OCI-LY3 (cell line): ENCODE results near the gene CCDC136.
A peak's percentile ranks its signal among the peaks of the same experiment; 100 is the strongest.

Experiments used
- H2AFZ ChIP-seq: fragments of 200-600, 300-600 bp; shearing (Covaris generic); 2 replicates; pipeline ENCODE4 v1.6.0; 2014; ENCODE audit warnings: antibody characterized with exemption, low read depth, low read length
- H3K27ac ChIP-seq: fragments of 200-600, 300-600 bp; sonication (generic); 2 replicates; pipeline ENCODE4 v1.5.1; 2014; ENCODE audit warnings: mild to moderate bottlenecking, low read length, moderate library complexity, mixed read lengths
- H3K27me3 ChIP-seq: fragments of 200-600, 300-600 bp; sonication (generic); 2 replicates; pipeline ENCODE4 v1.6.1; 2014; ENCODE audit warnings: low read depth, low read length, mixed read lengths
- H3K36me3 ChIP-seq: fragments of 200-600, 300-600 bp; sonication (generic); replicated peaks from 2 replicates; pipeline ENCODE3; 2014; ENCODE audit warnings: low read depth, low read length, mixed read lengths
- H3K4me1 ChIP-seq: fragments of 300-600, 200-600 bp; sonication (generic); 2 replicates; pipeline ENCODE4 v1.6.1; 2014; ENCODE audit warnings: low read length, mixed read lengths
- H3K4me2 ChIP-seq: fragments of 200-600, 300-600 bp; sonication (generic); 2 replicates; pipeline ENCODE4 v1.6.1; 2014; ENCODE audit warnings: low read length, mixed read lengths
- H3K4me3 ChIP-seq: fragments of 300-600, 200-600 bp; sonication (generic); 2 replicates; pipeline ENCODE4 v1.5.1; 2014; ENCODE audit warnings: antibody characterized with exemption, mild to moderate bottlenecking, low read length, moderate library complexity
- H3K79me2 ChIP-seq: fragments of 300-600, 200-600 bp; shearing (Covaris generic); 2 replicates; pipeline ENCODE4 v1.6.1; 2014; ENCODE audit warnings: mild to moderate bottlenecking, low read length, mixed read lengths
- H3K9ac ChIP-seq: fragments of 300-600, 200-600 bp; shearing (Covaris generic); 2 replicates; pipeline ENCODE4 v1.6.0; 2014; ENCODE audit warnings: mild to moderate bottlenecking, low read length, moderate library complexity
- H3K9me3 ChIP-seq: fragments of 200-600, 300-600 bp; shearing (Covaris generic); 2 replicates; pipeline ENCODE4 v1.6.1; 2014; ENCODE audit warnings: low read length, mixed read lengths; ENCODE audit not compliant: insufficient read depth
- H4K20me1 ChIP-seq: fragments of 200-600, 300-600 bp; sonication (generic); 2 replicates; pipeline ENCODE4 v1.6.1; 2016; ENCODE audit warnings: low read length, mixed read lengths; ENCODE audit not compliant: insufficient read depth
- CTCF ChIP-seq: fragments of 200-600, 300-600 bp; sonication (generic); IDR thresholded peaks from 2 replicates; pipeline ENCODE4 v1.5.1; 2014; ENCODE audit warnings: antibody characterized with exemption, low read length, low read depth
- EZH2phosphoT487 ChIP-seq: fragments of 200-600 bp; shearing (Covaris generic); IDR thresholded peaks from 2 replicates; pipeline ENCODE4 v1.6.1; 2018; ENCODE audit warnings: antibody characterized with exemption, mixed run types, low read depth

The CCDC136 gene

GRCh38 chr7:128841921-128842673 lies 50.3 kb downstream of the CCDC136 start:
- Histone ChIP-seq H3K79me2 (no peaks in the 10 kb centered on the region), H3K9ac (no peak overlapping the region), H3K9me3 (no peaks in the 10 kb centered on the region), H3K27me3 (no peaks in the 10 kb centered on the region), H3K27ac (no peak overlapping the region), H3K36me3 (no peaks in the 10 kb centered on the region), H3K4me1 (peaks cover 3% of the 10 kb centered on the region; the same call in 1 of the 2 replicates), H4K20me1 (no peaks in the 10 kb centered on the region), H2AFZ (peak overlapping the region; percentile 55; the same call in 1 of the 2 replicates), H3K4me2 (no peak overlapping the region), H3K4me3 (no peak overlapping the region)
- TF ChIP-seq CTCF (peak; percentile 69), EZH2phosphoT487 (no peak)

GRCh38 chr7:128842674-128843641 lies 51.2 kb downstream of the CCDC136 start:
- TF ChIP-seq EZH2phosphoT487 (no peak), CTCF (no peak)
- Histone ChIP-seq H4K20me1 (no peaks in the 10 kb centered on the region), H2AFZ (no peak overlapping the region), H3K4me1 (peaks cover 3% of the 10 kb centered on the region; the same call in 1 of the 2 replicates), H3K27me3 (no peaks in the 10 kb centered on the region), H3K4me3 (no peak overlapping the region), H3K9me3 (no peaks in the 10 kb centered on the region), H3K79me2 (no peaks in the 10 kb centered on the region), H3K9ac (no peak overlapping the region), H3K4me2 (no peak overlapping the region), H3K36me3 (no peaks in the 10 kb centered on the region), H3K27ac (no peak overlapping the region)

GRCh38 chr7:128843938-128844621 lies 52.3 kb downstream of the CCDC136 start:
- no peaks in the 10 kb centered on the region for H3K36me3 ChIP-seq
- H3K79me2 ChIP-seq: no peaks in the 10 kb centered on the region
- TF ChIP-seq EZH2phosphoT487: no peak
- H3K9me3 ChIP-seq: no peaks in the 10 kb centered on the region
- H2AFZ ChIP-seq: no peak overlapping the region
- H3K27me3 ChIP-seq: no peaks in the 10 kb centered on the region
- no peak overlapping the region for H3K4me2 ChIP-seq
- no peaks in the 10 kb centered on the region for H4K20me1 ChIP-seq
- H3K4me1 ChIP-seq: peaks cover 3% of the 10 kb centered on the region; the same call in 1 of the 2 replicates
- no peak overlapping the region for H3K27ac ChIP-seq
- H3K9ac ChIP-seq: no peak overlapping the region
- no peak overlapping the region for H3K4me3 ChIP-seq

- H3K36me3 ChIP-seq: no peaks in the 10 kb centered on the region
- no peaks in the 10 kb centered on the region for H3K79me2 ChIP-seq
Observed at GRCh38 chr7:128844777-128845311, 53.1 kb downstream of the CCDC136 start.

More at GRCh38 chr7:128844777-128845311, 53.1 kb downstream of the CCDC136 start:
- Histone ChIP-seq H2AFZ (no peak overlapping the region), H3K9ac (no peak overlapping the region), H3K27me3 (no peaks in the 10 kb centered on the region), H3K4me1 (peaks cover 3% of the 10 kb centered on the region; the same call in 1 of the 2 replicates), H3K4me3 (no peak overlapping the region), H3K27ac (no peak overlapping the region), H3K4me2 (no peak overlapping the region), H4K20me1 (no peaks in the 10 kb centered on the region), H3K9me3 (no peaks in the 10 kb centered on the region)
- TF ChIP-seq EZH2phosphoT487 (no peak), CTCF (no peak)
